Esophagus squamous epithelium (tissue), 4 donors: ENCODE measurements around the gene CDH11.

Source experiments
- CTCF ChIP-seq, 6 experiments: fragments of 450-650 bp in 4 of 6; fragments of 200-600 bp in 2 of 6; sonication (generic) in 2 of 6; IDR thresholded peaks; one replicate each; pipeline ENCODE4 v1.5.1; 2016 to 2019; ENCODE audit warnings: antibody characterized with exemption in 6 of 6, mild to moderate bottlenecking in 4 of 6, moderate library complexity in 4 of 6
- POLR2A ChIP-seq, 4 donors: fragments of 450-650 bp; IDR thresholded peaks; one replicate each; pipeline ENCODE4 v1.6.1; 2017; ENCODE audit warnings: antibody characterized with exemption in 4 of 4, mild to moderate bottlenecking in 4 of 4, moderate library complexity in 3 of 4

GRCh38 chr16:65104471-65104870 lies 17.4 kb downstream of the CDH11 start:
- TF ChIP-seq CTCF (IDR thresholded peaks at IDR 0.05) = no peak
- TF ChIP-seq POLR2A (IDR thresholded peaks at IDR 0.05) = no peak
